22Rv1 (cell line): ENCODE measurements around the gene TTYH2.

Source experiments
- ZFX ChIP-seq: fragments of 450-650 bp; IDR thresholded peaks from 2 replicates; pipeline ENCODE4 v1.6.1; 2017; ENCODE audit warnings: antibody characterized with exemption, borderline replicate concordance
- TF ChIP-seq, protein P1 (sequence below): fragments of 450-650 bp; IDR thresholded peaks from 2 replicates; pipeline ENCODE4 v1.5.1; 2017; ENCODE audit warnings: mild to moderate bottlenecking

DNA sequence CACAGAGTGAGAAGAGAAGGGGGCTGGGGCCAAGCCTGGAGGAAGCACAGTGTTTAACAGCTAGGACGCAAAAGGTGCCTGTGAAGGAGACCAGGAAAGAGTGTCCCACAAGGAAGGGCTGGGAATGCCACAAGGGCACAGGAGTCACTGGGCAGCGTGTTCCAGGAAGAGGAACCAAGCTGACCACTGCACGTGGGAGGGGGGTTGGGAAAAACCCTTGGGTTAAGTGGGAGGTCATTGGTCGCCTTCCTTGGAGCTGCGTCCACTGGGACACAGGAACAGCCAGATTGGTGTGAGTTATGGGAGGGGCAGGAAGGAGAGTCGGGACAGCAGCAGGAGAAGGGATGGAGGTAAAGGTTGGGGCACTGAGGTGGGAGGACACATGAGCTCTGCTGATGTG, 12.9 kb downstream of the TTYH2 start:
- TF ChIP-seq, protein P1, sequence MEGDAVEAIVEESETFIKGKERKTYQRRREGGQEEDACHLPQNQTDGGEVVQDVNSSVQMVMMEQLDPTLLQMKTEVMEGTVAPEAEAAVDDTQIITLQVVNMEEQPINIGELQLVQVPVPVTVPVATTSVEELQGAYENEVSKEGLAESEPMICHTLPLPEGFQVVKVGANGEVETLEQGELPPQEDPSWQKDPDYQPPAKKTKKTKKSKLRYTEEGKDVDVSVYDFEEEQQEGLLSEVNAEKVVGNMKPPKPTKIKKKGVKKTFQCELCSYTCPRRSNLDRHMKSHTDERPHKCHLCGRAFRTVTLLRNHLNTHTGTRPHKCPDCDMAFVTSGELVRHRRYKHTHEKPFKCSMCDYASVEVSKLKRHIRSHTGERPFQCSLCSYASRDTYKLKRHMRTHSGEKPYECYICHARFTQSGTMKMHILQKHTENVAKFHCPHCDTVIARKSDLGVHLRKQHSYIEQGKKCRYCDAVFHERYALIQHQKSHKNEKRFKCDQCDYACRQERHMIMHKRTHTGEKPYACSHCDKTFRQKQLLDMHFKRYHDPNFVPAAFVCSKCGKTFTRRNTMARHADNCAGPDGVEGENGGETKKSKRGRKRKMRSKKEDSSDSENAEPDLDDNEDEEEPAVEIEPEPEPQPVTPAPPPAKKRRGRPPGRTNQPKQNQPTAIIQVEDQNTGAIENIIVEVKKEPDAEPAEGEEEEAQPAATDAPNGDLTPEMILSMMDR, result no peak
- no peak for TF ChIP-seq ZFX
